IPS DF 6.9 (cell line): ENCODE results near the gene CCDC185.

ENCODE experiments used
- DNase-seq: peaks from one replicate; pipeline ENCODE4 v3.0.0-alpha.2; 2013; ENCODE audit warnings: low read depth, low spot score
- H3K27ac ChIP-seq: one replicate; pipeline ENCODE4 v1.5.1; 2013; ENCODE audit warnings: low read length, control low read depth
- H3K27me3 ChIP-seq: 2 replicates; pipeline ENCODE4 v1.6.1; 2013; ENCODE audit warnings: mild to moderate bottlenecking, low read length; ENCODE audit not compliant: control insufficient read depth, insufficient read depth
- H3K36me3 ChIP-seq: 2 replicates; pipeline ENCODE4 v1.6.1; 2013; ENCODE audit warnings: low read length; ENCODE audit not compliant: control insufficient read depth, insufficient read depth
- H3K4me1 ChIP-seq: 2 replicates; pipeline ENCODE4 v1.6.1; 2013; ENCODE audit warnings: low read length; ENCODE audit not compliant: control insufficient read depth, insufficient read depth
- H3K4me3 ChIP-seq: 2 replicates; pipeline ENCODE4 v1.5.1; 2013; ENCODE audit warnings: mild to moderate bottlenecking, low read length
- H3K9me3 ChIP-seq: 2 replicates; pipeline ENCODE4 v1.6.1; 2013; ENCODE audit warnings: low read length, inconsistent platforms; ENCODE audit not compliant: control insufficient read depth, insufficient read depth
- WGBS: extraction: QIAGEN DNeasy Blood & Tissue Kit; methylation state at CpG from one replicate; pipeline ENCODE4 v1.1.7; 2013; ENCODE audit warnings: mixed read lengths, missing lambda C conversion rate; ENCODE audit not compliant: insufficient read length, insufficient coverage; 5-methylcytosine and 5-hydroxymethylcytosine counted together

The CCDC185 gene

DNA sequence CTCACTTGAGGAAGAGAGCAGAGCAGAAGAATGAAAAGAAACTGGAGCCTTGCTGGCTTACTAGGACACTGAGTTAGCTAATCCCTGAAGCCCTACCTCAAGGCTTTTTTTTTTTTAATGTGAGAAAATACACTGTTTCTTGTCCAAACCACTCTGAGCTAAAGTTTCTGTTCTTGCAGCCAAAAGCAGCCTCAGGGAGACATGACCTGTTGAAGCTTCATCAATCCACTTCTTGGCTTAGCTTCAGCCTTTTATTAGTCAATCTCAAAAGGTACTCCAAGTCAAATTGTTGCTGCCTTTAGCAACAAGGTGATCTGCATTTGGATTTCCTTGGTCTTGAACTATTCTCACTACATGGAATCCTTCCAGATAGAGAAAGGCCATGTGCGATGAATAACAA is 33.7 kb downstream of the CCDC185 start:
- no CpG with 5 or more reads among the region's 1 CpG for WGBS
- no peaks in the 10 kb centered on the region for H3K4me1 ChIP-seq
- no peaks in the 10 kb centered on the region; the same call in 1 of the 2 replicates for H3K9me3 ChIP-seq
- no peaks in the 10 kb centered on the region for H3K27me3 ChIP-seq
- DNase-seq = no peak
- H3K4me3 ChIP-seq = no peak overlapping the region
- no peaks in the 10 kb centered on the region for H3K36me3 ChIP-seq
- no peak overlapping the region for H3K27ac ChIP-seq

DNA sequence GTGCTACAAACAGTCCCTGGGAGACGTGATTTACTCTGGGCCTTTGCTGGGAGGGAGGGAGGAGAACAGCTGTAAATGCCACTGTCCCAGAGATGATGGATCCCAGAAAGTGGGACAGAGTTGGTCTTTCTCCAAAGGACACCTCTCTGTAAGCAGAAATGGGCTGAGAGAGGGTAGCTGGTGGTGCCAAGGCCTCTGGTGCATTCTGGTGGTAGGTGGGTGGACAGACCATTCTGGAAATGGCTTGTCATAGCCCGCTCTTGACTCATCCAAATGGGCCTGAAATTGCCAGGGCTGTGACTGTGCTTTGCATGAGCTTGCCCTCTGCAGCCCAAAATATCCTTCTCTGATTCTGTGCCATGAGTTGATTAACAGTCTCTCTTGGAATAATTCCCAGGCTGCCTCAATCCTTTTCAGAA is 36.1 kb downstream of the CCDC185 start:
- H3K27me3 ChIP-seq = no peaks in the 10 kb centered on the region
- no peaks in the 10 kb centered on the region for H3K36me3 ChIP-seq
- no CpG with 5 or more reads among the region's 2 CpGs for WGBS
- no peak overlapping the region for H3K27ac ChIP-seq
- H3K4me3 ChIP-seq = no peak overlapping the region
- H3K9me3 ChIP-seq = no peaks in the 10 kb centered on the region; the same call in 1 of the 2 replicates
- H3K4me1 ChIP-seq = no peaks in the 10 kb centered on the region
- DNase-seq = no peak

DNA sequence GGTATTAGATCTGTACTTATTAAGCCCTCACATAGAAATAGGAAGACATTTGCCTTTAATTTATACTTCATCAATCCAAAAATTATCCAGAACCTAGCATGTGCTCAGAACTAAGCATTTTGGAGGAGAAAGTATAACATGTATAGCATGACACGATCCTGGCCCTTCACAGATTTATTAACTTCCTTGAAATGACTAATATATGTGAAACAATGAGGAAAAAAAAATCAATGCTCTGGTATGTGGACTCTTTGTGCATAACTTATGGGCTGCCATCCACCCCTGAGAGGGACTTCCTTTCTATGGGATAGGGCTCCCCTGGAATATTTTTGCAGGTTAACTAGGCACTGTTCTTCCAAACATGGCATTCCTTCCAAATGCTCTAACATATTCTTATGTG is 36.6 kb downstream of the CCDC185 start:
- H3K9me3 ChIP-seq = no peaks in the 10 kb centered on the region; the same call in 1 of the 2 replicates
- H3K27ac ChIP-seq = no peak overlapping the region
- H3K36me3 ChIP-seq = no peaks in the 10 kb centered on the region
- WGBS = no CpG with 5 or more reads among the region's 1 CpG
- no peak overlapping the region for H3K4me3 ChIP-seq
- no peaks in the 10 kb centered on the region for H3K27me3 ChIP-seq
- no peak for DNase-seq
- no peaks in the 10 kb centered on the region for H3K4me1 ChIP-seq

DNA sequence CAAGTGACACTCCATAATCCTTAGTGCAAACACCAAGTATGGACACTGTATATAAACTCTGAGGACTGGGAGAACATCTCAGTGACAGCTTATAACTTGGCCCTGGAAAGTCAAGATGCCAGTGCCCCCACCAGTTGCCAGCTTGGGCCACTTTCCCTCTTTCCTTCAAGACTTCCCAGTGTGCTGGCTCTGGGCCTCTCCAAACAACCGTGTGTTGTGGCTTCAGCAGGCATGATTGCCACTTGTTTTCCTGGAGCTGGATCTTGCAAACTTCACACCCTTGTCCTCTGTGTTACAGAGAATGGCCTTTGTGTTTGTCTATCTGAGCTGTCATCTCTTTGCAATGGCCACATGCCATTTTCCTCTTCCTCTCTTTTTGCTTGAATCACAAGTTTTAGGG is 37.0 kb downstream of the CCDC185 start:
- Histone ChIP-seq H3K27me3 (no peaks in the 10 kb centered on the region), H3K4me3 (no peak overlapping the region), H3K9me3 (no peaks in the 10 kb centered on the region; the same call in 1 of the 2 replicates), H3K27ac (no peak overlapping the region), H3K36me3 (no peaks in the 10 kb centered on the region), H3K4me1 (no peaks in the 10 kb centered on the region)
- no peak for DNase-seq
- WGBS = no CpG with 5 or more reads among the region's 1 CpG

DNA sequence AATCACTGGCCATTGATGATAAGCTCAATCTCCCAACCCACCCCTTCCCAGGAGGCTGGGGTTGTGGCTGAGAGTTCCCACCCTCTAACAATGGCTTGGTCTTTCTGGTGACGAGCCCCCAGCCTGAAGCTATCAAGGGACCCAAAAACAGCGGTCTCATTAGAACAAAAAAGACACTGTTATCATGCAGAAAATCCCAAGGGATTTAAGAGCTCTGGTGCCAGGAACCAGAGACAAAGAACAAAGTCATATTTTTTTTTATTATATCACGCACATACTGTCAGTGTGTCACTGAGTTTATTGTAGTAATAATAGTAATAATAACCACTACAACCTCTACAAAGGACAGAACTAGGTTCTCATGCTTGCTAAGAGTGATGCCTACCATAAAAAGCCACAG is 43.9 kb downstream of the CCDC185 start:
- Histone ChIP-seq H3K27ac (no peak overlapping the region), H3K4me3 (no peak overlapping the region), H3K27me3 (no peaks in the 10 kb centered on the region), H3K36me3 (no peaks in the 10 kb centered on the region), H3K9me3 (no peaks in the 10 kb centered on the region), H3K4me1 (no peaks in the 10 kb centered on the region)
- no peak for DNase-seq
- WGBS = no CpG with 5 or more reads among the region's 3 CpGs

DNA sequence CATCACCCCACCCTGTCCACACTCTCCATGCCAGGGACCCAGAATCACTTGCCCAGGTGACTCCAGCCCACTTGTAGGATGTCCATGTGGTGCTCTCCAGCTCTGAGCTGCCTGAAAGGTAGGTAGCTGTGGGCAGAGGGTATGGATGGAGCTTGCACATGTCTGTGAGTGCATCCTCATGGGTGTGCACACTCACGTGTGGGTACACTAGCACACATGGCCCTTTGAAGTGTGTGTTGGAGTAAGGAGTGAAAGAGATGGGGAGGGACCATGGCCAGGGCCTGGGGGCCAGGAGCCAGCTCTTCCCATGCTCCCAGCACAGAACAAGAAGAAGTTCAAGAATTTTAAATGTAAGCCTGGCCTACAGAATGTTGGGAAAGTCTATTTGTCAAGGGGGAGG is 50.2 kb downstream of the CCDC185 start:
- Histone ChIP-seq H3K4me3 (no peak overlapping the region), H3K36me3 (no peaks in the 10 kb centered on the region), H3K27me3 (no peaks in the 10 kb centered on the region), H3K4me1 (no peaks in the 10 kb centered on the region), H3K27ac (no peak overlapping the region), H3K9me3 (no peaks in the 10 kb centered on the region; the same call in 1 of the 2 replicates)
- no CpG with 5 or more reads among the region's 1 CpG for WGBS
- DNase-seq = no peak

DNA sequence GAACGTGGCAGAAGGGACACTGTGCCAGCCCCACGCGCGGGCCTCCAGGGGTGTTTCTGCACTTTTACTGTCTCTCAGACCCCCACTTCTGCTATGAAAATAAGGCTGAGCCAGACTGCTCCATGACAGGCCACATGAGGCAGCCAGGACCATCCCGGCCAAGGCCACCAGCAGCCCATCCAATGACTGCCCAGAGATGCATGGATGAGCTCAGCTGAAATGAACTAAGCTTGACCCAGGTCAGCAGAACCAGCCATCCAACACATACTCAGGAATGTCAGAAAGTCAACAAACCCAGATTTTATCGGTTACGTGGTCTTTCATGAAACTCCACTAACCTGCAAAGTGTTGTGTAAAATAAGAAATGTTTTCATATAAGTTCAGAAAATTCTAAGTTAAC is 51.2 kb downstream of the CCDC185 start:
- WGBS = no CpG with 5 or more reads among the region's 7 CpGs

More for the DNA sequence above, 51.2 kb downstream of the CCDC185 start:
- Histone ChIP-seq H3K9me3 (no peaks in the 10 kb centered on the region; the same call in 1 of the 2 replicates), H3K4me3 (no peak overlapping the region), H3K27ac (no peak overlapping the region), H3K4me1 (no peaks in the 10 kb centered on the region), H3K27me3 (no peaks in the 10 kb centered on the region), H3K36me3 (no peaks in the 10 kb centered on the region)
- no peak for DNase-seq
